SH-SY5Y (cell line): ENCODE results near the gene MAGEA9.
"Not testable (repeated sequence)": the region's sequence is repeated elsewhere in the genome, so short reads cannot be mapped to it uniquely, and the experiment has no call there.

Source experiments
- GATA2 ChIP-seq: IDR thresholded peaks from 2 replicates; pipeline ENCODE4 v1.6.1; 2011; ENCODE audit warnings: mild to moderate bottlenecking, low read depth, low read length
- GATA3 ChIP-seq: IDR thresholded peaks from 2 replicates; pipeline ENCODE4 v1.6.1; 2011; ENCODE audit warnings: low read depth, mild to moderate bottlenecking, low read length, moderate library complexity

The MAGEA9 gene

DNA sequence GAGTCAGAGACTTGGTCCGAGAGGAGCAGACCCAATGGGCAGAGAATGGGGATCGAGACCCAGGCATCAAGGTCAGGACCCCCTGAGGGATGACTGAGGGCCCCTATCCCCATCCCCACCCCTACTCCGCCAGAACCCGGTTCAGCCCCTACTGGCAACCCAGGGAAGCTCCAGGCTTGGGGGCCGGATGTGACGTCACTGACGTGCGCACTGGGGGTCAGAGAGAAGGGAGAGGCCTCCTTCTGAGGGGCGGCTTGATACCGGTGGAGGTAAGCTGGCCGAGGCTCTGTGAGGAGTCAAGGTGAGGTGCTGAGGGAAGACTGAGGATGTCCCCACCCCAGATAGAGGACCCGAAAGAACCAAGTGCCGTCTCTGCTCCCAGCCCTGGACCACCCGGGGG lies at the start of gene MAGEA9:
TSS of gene MAGEA9 (plus strand) at position 204 of the 400 bp plus-strand sequence. CDS start 4,281 bp downstream, outside the sequence.
- not testable (repeated sequence) for TF ChIP-seq GATA2, GATA3

GRCh38 chrX:149757206-149758067 lies 24.3 kb upstream of the MAGEA9 start:
- TF ChIP-seq GATA2, result no peak
- no peak for TF ChIP-seq GATA3

DNA sequence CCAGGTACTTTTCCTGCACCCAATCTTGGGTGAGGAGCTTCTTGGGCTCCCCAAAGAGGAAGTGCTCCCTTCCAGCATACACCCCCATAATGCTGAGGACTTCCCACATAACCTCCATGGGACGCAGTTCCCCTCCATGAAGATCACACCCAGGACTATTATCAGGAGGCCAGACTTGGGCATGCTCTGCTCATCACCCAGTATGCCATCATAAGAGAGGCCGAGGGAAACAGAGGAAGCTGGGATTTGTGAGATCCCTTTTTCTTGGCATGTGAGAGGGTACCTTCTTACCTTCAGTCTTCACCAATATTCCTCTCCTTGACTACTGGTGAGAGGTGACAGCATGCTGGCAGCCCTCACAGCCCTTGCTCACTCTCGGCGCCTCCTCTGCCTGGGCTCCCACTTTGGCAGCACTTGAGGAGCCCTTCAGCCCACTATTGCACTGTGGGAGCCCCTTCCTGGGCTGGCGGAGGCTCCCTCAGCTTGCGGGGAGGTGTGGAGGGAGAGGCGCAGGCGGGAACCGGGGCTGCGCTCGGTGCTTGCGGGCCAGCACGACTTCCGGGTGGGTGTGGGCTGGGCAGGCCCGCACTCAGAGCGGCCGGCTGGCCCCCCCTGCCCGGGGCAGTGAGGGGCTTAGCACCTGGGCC lies 23.5 kb upstream of the MAGEA9 start:
- TF ChIP-seq GATA2 (no peak), GATA3 (no peak)

- TF ChIP-seq GATA3 (no peak), GATA2 (no peak)
These were observed 21.9 kb upstream of the MAGEA9 start for GRCh38 chrX:149759824-149760223.

- TF ChIP-seq GATA2 (no peak), GATA3 (no peak)
These were observed 20.8 kb upstream of the MAGEA9 start for GRCh38 chrX:149760965-149761364.

GRCh38 chrX:149762696-149763614 lies 18.8 kb upstream of the MAGEA9 start:
- TF ChIP-seq GATA2 (no peak), GATA3 (no peak)

GRCh38 chrX:149773768-149774167 lies 8.0 kb upstream of the MAGEA9 start, which contains the start of gene HSFX1:
Gene HSFX1 (plus strand): TSS chrX:149774068. CDS start chrX:149774682, 614 bp downstream.
- TF ChIP-seq GATA2, GATA3: not testable (repeated sequence)

GRCh38 chrX:149799095-149799714 lies 17.5 kb downstream of the MAGEA9 start:
- TF ChIP-seq GATA2, result no peak
- no peak for TF ChIP-seq GATA3

GRCh38 chrX:149799938-149800337 lies 18.2 kb downstream of the MAGEA9 start:
- no peak for TF ChIP-seq GATA2
- no peak for TF ChIP-seq GATA3

GRCh38 chrX:149803458-149804062 lies 21.8 kb downstream of the MAGEA9 start:
- TF ChIP-seq GATA2, result no peak
- no peak for TF ChIP-seq GATA3

DNA sequence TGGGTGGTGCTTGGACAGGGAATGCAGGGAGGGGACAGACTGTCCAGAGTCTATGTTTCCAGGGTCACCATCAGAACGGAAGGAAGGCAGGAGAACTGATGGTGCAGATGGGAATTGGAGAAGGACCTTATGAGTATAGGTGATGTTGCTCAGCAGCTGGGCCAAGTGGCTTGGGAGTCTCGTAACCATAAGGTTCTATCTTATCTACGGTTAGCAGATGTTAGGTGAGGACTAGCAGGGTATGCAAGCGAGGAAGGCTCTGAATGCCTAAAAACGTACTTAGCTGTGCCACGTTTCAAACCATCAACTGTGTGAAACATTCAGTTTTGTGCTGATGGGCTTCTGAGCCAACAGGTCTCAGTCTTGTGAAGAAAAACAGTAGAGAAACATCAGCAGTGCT lies 22.4 kb downstream of the MAGEA9 start:
- no peak for TF ChIP-seq GATA2
- no peak for TF ChIP-seq GATA3

GRCh38 chrX:149807747-149808458 lies 26.2 kb downstream of the MAGEA9 start:
- TF ChIP-seq GATA2, result no peak
- no peak for TF ChIP-seq GATA3
